ENCODE results near the gene CDCP1. TPM values are rescaled to one million over a fixed set of nuclear protein-coding genes. Genes with fewer than 3 reads are reported as not detected.

CDCP1 gene
- total RNA-seq, 4 donors from 2014 or later, result 1.2 to 6.4 (median 2.1) TPM

DNA sequence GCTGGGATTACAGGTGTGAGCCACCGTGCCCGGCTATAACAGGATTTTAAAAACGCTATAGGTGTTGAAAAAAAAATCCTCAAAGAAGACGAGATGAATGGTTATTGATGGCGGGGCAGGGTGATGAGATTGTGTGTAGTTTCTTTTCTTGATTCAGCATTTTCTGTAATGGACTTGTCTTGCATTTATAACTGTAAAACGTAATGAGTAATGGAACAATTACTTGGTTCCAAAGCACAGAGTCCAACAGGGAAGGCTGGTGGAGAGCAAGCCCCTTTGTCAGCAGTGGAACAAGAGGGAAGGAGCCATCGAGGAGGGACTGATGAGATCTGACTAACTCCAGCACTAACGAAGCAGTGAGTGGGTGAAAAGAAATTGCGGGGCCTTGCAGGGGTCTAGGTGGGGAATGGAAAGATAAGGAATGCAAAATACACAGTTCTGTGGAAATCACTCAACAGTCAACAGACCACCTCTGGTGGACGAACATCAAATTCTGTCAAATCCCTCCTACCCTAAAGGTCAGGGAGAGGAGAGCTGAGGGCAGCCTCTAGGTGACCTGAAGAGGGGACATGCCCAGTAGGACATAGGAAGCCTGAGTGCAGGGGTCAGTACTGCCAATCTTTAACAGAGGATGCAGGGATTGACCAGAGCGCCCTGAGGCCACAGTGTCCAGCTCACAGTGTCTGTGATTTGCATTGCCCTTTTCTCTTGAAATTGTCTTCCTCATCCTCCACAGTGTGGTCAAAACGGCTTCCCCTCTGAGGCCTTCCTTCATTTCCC lies 23.1 kb upstream of the CDCP1 start:
- peaks cover 8 to 26% (median 22%) of the 10 kb centered on the region in 4 donors for H3K4me1 ChIP-seq
- intact Hi-C loops (cut with DNase I), result no loop called here
- no peaks in the 10 kb centered on the region for H3K27me3 ChIP-seq
- no peaks in the 10 kb centered on the region for H3K36me3 ChIP-seq
- peak overlapping the region; percentile 9 to 57 (median 26) for H3K27ac ChIP-seq (replicated peaks in 1 of 4)
- WGBS, result 92% methylated on average over 12 of the region's 12 CpGs
- H3K9me3 ChIP-seq, result no peaks in the 10 kb centered on the region
- DNase-seq (ENCODE audit: extremely low spot score), result no peak
- H3K4me3 ChIP-seq, result no peak overlapping the region
- TF ChIP-seq EP300 (IDR thresholded peaks at IDR 0.05) (no peak), CTCF (IDR thresholded peaks at IDR 0.05) (no peak), POLR2AphosphoS5 (IDR thresholded peaks at IDR 0.05) (no peak), POLR2A (IDR thresholded peaks at IDR 0.05; ENCODE audit: low read depth) (no peak)

DNA sequence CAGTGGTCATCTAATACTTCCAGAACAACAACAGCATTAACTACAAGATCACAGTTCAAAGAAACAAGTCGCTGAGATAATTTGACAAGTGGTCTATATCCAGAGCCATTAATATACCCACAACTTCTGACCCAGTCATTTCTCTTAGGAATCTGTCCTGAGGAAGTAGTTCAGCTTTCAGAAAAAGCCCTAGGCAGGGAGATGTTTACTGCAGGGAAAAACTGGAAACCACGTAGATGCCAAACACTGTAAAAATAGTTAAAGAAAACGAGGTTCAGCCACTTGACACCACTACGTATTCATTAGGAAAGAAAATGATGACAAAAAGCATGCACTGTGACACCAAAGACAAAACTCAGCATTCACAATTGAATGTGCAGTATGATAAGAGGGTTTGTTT lies 22.3 kb upstream of the CDCP1 start:
- Histone ChIP-seq H3K9me3 (no peaks in the 10 kb centered on the region), H3K4me1 (peaks cover 8 to 26% (median 22%) of the 10 kb centered on the region in 4 donors), H3K4me3 (no peak overlapping the region), H3K36me3 (no peaks in the 10 kb centered on the region), H3K27me3 (no peaks in the 10 kb centered on the region), H3K27ac (replicated peaks in 1 of 4) (no peak overlapping the region)
- DNase-seq (ENCODE audit: extremely low spot score), result no peak
- TF ChIP-seq CTCF (IDR thresholded peaks at IDR 0.05) (no peak), POLR2A (IDR thresholded peaks at IDR 0.05; ENCODE audit: low read depth) (no peak), POLR2AphosphoS5 (IDR thresholded peaks at IDR 0.05) (no peak), EP300 (IDR thresholded peaks at IDR 0.05) (no peak)
- 72% methylated on average over 4 of the region's 4 CpGs for WGBS
- intact Hi-C loops (cut with DNase I), result no loop called here

GRCh38 chr3:45167011-45167911 lies 21.1 kb upstream of the CDCP1 start:
- no peaks in the 10 kb centered on the region for H3K27me3 ChIP-seq
- no peaks in the 10 kb centered on the region for H3K9me3 ChIP-seq
- TF ChIP-seq POLR2A (IDR thresholded peaks at IDR 0.05; ENCODE audit: low read depth) (no peak), EP300 (IDR thresholded peaks at IDR 0.05) (no peak), CTCF (IDR thresholded peaks at IDR 0.05) (no peak), POLR2AphosphoS5 (IDR thresholded peaks at IDR 0.05) (peak; percentile 48 to 71)
- H3K27ac ChIP-seq (replicated peaks in 1 of 4), result peak overlapping the region; percentile 37 to 67 (median 59)
- H3K36me3 ChIP-seq, result no peaks in the 10 kb centered on the region
- H3K4me1 ChIP-seq, result peaks cover 8 to 26% (median 22%) of the 10 kb centered on the region in 4 donors
- WGBS, result 38% methylated on average over 23 of the region's 23 CpGs
- peak; percentile 95 for DNase-seq (ENCODE audit: extremely low spot score)
- no peak overlapping the region for H3K4me3 ChIP-seq
- intact Hi-C loops (cut with DNase I), result no loop called here

GRCh38 chr3:45166321-45166879 lies 20.2 kb upstream of the CDCP1 start:
- TF ChIP-seq POLR2AphosphoS5 (IDR thresholded peaks at IDR 0.05) (no peak), CTCF (IDR thresholded peaks at IDR 0.05) (no peak), EP300 (IDR thresholded peaks at IDR 0.05) (no peak), POLR2A (IDR thresholded peaks at IDR 0.05; ENCODE audit: low read depth) (no peak)
- Histone ChIP-seq H3K4me3 (no peak overlapping the region), H3K4me1 (peaks cover 8 to 26% (median 22%) of the 10 kb centered on the region in 4 donors), H3K9me3 (no peaks in the 10 kb centered on the region), H3K27me3 (no peaks in the 10 kb centered on the region), H3K27ac (replicated peaks in 1 of 4) (peak overlapping the region in 2 of 4 donors; percentile 56 to 62), H3K36me3 (no peaks in the 10 kb centered on the region)
- WGBS, result 85% methylated on average over 3 of the region's 3 CpGs
- intact Hi-C loops (cut with DNase I), result no loop called here
- no peak for DNase-seq (ENCODE audit: extremely low spot score)
